Effector CD4-positive, alpha-beta T cell (primary cell): ENCODE data around the gene PRDM16.
A peak's percentile ranks its signal among the peaks of the same experiment; 100 is the strongest.

Experiments used
- DNase-seq: peaks from one replicate; pipeline ENCODE4 v3.0.0-alpha.2; 2020

The PRDM16 gene

DNA sequence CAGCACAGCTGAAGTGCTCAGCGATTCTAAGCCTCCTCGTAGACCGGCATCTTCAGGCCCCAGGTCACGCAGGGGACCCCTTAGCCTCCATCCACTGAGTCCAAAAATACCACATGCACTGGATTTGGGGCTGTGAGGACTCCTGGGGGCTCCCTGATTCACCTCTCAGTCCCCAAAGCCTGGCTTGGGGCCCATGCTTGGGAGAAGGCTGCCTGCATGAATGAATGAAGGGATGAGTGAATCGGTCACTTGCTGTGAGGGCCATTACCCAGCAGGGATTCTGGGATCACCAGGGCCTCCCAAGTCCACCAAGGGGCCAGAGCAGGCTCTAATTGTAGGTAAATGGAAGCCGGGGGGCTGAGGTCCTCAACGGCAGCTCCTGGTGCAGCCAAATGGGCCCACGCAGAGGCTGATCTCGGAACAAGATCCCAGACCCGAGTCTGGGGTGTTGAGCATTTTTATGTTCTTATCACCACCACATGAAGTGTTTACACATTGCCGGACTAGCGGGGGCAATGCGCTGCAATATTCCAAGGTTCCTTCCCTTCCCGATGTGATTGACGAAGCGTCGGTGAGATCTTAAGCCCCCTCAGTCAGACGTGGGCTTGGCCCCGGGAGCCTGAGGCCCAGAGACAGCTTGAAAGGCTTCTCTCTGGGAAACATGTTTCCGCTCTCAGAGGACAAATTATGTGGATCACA is 371.9 kb downstream of the PRDM16 start:
- DNase-seq: no peak

DNA sequence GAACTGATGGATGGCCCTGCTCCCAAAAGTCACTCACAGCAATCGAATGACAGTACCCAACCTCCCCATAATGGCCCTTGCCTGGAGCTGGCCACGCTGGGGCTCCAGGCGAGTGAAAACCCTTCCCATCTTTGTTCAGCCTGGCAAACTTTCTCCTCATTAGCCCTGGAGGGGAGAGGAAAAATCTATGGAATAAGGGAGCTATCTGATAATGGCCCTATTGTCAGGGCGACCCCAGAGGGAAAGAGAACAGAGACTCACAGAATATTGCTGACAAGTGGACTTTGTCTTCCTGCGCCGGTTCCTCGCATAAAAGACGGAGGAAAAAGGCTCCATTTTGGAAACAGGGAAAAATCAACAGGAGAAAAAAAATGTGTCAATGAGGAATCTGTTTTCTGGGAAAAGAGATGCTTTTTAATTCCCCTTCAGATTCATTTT is 372.4 kb downstream of the PRDM16 start:
- DNase-seq: no peak

DNA sequence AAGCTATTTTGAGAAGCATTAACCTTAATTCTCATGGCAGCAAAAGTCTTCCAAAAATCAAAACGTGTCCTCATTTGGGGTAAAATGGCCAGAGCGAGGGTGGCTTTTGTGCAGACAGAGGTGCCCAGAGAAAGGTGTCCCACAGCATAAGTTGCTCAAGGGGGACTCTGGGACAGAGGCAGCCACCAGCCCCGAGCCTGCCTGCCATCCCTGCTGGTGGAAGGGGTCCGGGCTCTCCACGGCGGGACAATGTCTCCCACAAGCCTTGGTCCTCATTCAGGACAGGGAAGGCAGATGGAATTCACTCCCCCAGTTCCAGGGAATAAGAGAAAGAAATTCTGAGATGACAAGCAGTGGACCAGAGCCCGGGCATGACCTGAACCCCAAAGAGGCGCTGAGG is 372.9 kb downstream of the PRDM16 start:
- no peak for DNase-seq

DNA sequence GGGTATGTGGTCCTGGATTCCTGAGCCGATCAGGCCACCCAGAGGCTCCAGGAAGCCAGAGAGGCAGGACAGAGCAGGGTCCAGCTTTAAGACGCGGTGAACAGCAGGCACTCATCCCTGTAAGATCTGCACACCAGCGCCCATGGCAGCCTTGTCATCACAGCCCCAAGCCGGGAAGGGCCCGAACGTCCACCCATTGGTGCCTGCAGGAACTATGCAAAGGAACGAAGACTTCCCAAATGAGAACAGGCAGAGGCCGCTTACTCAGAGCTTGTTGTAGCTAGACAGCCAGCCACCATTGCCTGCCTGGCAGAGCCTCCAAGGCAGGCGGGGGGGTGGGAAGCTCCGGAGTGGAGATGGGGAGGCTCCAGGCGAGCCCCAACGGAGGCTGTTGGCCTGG is 373.3 kb downstream of the PRDM16 start:
- DNase-seq: no peak

DNA sequence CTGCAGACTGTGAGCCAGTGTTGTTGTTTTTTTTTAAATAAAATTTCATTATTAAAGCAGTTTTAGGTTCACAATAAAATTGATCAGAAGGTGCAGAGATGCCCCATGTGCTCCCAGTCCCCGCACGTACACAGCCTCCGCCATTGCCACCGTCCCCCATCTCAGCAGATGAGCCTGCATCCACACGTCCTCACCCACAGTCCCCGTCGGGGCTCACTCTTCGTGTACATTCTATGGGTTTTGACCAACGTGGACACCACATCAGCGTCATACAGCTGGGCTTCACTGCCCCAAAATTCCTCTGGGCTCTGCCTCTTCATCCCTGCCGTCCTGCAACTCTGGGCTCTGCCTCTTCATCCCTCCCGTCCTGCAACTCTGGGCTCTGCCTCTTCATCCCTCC is 373.9 kb downstream of the PRDM16 start:
- no peak for DNase-seq

DNA sequence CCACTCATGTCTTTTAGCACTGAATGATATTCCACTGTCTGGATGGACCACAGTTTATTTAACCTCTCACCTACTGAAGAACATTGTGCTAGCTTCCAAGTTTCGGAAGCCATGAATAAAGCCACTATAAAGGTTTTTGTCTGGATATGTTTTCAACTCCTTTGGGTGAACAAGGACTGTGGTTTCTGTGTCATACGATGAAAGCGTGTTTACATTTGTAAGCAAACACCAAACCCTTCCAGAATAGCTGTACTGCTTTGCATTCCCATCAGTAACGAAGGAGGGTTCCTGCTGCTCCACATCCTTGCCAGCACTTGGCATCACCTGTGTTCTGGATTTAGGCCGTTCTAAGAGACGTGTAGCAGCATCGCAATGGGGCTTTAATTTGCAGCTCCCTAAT is 374.8 kb downstream of the PRDM16 start:
- DNase-seq: no peak

DNA sequence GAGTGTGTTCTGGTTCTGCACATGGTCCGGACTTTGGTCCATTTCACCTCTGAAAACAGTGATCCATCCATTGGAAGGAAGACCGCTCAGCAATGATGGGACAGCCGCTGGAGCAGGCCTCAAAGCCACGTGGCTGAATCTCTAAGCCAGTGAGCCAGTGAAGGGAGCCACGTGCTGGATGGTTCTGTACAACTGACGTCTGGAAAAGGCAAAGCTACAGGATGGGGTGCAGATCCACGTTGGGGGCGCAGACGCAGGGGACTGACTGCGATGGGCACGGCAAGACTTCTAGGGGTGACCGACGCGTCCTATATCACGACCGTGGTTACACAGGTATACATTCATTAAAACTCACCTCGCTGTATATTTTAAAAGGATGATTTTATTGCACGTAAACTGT is 375.3 kb downstream of the PRDM16 start:
- DNase-seq: no peak

DNA sequence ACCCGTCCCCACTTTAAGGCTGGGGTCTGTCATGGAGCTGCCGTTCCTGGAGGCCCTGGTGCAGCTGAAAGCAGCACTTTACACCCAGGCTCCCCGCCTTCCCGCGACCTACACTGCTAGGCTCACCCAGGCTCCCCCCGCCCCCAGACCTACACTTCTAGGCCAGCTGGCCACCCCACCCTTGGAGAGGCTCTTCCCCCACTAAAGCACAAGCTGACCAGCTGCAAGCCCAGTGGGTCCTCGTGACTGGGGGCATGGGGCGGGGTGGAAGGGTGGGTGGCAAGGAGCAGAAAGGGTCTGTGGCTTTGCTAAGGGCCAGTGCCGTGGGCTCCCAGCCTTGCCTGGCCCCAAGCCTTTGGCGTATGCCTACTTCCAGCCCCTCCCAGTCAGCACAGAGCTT is 375.7 kb downstream of the PRDM16 start:
- no peak for DNase-seq

DNA sequence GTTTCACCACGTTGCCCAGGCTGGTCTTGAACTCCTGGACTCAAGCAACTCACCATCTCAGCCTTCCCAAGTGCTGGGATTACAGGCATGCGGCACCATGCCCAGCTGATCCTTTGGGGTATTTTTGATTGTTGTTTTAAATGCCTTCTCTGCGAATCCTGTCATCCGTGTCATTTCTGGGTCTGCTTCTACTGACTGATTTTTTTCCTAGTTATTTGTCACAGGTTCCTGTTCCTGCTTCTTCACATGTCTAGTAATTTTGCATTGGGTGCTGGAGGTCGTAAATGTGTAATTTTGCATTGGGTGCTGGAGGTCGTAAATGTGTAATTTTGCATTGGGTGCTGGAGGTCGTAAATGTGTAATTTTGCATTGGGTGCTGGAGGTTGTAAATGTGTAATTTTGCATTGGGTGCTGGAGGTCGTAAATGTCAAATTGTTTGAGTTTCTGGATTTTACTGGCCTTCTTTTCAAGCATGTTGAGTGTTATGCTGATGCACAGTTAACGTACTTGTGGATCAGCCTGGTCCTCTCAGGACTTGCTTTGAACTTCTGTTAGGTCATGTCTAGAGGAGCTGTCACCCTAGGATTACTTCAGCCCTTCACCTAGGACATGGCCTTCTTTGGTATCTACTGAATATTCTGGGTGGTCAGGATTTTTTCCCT is 381.3 kb downstream of the PRDM16 start:
- no peak for DNase-seq

DNA sequence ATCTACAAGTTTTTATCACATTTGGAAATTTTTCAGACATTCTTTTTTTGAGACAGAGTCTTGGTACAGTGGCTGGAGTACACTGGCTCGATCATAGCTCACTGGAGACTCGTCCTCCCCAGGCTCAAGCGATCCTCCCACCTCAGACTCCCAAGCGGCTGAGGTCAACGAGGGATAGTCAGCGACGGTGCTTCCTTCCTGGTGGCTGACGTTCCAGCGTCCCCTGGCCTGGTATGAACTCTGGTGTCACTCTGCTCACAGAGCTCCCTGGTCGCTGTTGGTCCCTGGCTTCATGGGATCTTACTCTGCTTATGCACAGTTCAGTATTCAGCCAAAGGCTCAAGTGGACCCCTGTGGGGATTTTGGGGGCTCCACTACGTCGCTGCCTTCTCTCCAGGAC is 382.0 kb downstream of the PRDM16 start:
- DNase-seq: no peak

DNA sequence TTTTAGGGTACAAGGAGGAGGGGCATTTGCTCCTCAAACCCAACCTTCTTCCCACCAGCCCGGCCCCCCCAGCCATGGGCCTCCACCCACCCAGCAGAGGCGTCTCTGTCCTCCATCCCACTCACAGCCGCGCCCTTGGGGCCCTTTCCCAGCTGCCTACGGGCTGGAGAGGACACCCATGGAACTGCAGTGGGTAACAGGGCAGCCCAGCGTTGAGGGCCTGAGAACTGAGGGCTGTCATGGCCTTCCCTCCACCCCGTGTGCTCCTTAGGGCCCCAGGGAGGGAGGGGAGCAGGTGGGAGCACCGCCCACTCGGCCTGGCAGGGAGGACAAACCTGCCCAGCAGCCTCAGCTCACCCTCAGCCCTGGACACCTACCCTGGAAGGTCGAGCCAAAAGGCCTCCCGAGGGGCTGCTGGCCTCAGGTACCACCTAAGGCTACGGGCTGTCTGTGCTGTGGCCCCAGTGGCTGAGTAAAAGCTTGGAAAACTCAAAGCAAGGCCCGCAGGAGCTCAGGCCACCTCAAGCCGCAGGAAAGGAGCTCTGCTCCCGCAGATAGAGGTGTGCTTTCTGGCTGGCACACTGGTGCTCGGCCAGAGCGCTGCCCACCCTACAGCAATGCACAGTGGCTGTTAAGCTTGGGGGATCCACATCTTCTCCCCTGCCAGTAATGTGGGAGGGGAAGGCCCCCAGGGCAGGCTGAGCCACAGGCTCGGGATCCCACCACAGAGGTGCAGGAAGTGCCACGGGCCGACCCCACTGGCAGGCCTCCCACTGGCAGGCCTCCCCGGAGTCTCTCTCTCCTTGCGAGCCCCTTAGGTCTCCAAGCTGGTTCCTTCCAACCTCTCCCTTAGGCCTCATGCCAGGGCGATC is 383.2 kb downstream of the PRDM16 start:
- DNase-seq: no peak

DNA sequence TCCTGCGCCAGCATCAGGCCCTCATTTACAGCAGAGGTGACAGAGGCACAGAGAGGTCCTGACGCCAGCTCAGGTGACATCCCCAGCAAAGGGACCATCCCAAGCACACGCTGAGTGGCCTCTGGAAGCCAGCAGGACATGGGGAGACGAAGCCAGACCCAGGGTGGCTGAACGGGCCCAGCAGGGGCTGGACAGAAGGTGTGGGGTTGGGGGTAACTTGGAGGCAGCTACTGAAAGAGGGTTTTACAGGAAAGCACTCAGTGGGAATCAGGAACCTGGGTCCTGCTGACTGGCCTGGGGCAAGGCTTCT is 383.8 kb downstream of the PRDM16 start:
- DNase-seq: no peak

DNA sequence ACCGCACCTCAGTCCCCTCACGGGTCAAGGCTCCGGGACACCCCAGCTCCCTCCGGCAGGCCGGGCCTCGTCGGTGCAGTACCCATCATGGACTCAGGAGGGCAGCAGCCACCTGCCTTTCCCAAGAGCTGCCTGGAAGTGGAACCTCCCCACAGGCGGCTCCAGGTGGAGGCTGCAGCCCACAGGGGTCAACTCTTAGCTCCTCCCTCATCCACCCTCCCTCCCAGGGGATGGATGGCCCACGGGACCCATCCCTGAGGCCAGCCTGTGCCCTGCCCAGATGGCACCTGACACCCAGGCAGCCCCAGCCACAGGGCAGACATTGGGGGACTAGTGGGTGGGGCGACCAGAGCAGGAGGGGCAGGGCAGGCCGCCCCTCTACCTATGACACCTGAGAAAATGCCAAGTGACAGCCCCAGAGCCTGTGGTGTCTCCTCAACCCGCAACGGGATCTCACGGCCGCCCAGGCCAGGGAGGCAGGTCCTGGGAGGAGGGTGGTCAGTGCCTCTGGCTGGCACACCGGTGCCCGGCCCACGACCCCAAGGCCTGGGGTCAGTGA is 384.3 kb downstream of the PRDM16 start:
- peak; percentile 63 for DNase-seq

DNA sequence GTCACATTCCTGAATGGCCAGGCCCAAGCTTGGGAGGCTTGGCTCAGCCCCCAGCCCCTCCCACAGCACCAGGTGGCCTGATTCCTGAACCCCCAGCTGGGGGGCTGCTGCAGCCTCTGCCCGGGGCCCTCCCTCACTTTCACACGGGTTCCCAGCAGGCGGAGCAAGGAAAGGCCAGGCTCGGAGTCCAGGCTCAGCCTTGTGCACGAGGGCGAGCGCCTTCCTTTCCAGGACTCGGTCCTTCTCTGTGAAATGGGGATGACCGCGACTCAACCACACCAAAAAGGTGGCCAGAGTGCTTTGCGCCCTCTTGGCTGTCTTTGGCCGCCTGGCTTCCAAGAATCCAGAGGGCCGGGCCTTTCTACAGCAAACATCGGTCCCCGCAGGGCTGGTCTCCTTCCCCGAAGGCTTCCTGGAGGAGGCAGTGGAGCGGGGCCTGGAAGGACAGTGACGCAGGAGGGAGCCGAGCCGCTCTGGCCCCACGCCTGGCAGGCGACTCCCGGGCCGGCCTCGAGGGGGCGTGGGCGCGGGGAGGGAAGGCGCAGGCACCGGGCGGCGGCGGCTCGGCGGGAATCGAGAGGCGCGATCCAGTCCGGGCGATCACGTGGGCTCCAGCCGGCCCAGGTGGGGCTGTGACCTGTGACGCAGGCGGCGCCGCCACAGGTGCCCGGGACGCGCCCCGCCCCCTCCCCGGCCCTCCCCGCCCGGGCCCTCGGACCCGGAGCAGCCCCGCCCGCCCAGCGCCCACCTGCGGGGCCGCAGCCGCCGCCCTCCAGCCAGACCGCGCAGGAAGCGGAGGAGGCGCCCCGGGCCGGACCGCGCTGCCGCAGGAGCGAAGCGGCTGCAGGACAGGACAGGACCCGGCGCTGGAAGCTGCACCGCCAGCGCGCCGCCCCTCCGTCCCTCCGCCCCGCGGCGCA is 385.1 kb downstream of the PRDM16 start, which contains the start of gene ARHGEF16:
ARHGEF16 (plus strand) TSS at position 775 of the 920 bp plus-strand sequence. CDS start 8,420 bp downstream, outside the sequence.
- DNase-seq: no peak

DNA sequence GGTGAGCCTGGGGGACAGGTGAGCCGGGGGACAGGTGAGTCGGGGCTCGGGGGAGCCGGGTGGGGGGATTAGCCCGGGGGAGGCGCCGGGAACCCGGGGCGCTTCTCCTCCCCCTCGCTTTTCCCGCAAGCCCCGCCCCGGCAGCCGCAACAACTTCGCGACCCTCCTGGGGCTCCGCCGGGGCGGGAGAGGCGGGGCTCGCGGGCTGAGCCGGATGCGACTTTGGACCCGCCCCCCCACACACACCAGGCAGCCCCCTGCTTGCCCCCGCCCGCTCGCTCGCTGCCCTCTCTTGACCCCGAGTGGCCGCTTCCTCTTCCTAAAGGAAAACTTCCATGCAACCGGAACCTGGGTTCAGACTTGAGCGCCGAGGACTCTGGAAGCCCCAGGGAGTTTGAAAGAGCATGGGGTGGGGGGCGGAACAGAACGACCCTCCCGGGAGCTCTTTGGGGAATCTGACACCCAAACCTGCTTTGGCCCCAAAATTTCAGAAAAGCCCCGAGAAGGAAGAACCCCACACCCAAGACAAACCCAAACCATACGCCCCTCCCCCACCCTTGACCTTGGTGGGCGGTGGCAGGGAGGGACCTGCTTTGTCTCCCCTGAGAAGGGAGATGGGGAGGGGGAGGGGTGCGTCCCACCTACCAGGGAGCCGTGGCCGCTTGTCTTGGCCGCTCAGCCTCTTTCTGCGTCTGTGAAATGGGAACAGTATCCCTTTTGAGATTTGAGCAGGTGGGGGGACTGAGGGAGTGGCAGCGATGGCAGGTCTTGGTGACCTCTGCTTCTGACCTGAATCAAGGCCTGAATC is 386.0 kb downstream of the PRDM16 start:
- no peak for DNase-seq

DNA sequence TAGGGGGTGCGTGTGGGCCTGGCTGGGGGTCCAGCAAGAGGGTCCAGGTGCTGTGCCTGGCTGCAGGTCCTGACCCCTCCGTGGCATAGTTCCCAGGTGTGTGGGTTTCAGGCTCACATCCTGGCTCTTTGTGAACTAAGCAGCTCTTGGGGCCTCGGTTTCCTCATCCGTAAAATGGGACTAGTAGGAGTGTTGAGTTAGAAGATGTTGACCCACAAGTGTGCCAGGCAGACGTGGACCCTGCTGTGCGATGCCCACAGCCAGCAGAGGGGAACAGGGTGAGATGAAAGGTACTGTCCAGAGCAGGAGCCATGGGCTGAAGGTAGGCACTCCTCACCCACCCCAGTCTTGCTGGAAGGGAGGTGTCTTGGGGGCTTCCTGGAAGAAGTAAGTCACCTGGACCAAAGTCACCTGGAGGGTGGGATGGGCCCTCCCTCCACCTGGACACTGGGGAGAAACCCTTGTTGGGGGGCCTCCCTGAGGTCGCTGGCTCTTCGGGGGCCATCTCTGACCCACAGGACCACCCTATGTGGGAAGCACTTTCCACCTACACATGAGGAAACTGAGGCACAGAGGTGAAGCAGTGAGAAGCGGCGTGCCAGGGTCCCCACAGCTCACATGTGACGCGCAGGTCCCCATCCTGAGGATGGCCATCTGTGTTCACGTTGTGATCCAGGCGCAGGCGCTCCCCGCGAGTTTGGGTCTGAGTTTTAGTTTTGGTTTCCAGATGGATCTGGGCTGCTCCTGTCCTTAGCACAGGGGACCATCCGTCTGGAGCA is 386.9 kb downstream of the PRDM16 start:
- no peak for DNase-seq

DNA sequence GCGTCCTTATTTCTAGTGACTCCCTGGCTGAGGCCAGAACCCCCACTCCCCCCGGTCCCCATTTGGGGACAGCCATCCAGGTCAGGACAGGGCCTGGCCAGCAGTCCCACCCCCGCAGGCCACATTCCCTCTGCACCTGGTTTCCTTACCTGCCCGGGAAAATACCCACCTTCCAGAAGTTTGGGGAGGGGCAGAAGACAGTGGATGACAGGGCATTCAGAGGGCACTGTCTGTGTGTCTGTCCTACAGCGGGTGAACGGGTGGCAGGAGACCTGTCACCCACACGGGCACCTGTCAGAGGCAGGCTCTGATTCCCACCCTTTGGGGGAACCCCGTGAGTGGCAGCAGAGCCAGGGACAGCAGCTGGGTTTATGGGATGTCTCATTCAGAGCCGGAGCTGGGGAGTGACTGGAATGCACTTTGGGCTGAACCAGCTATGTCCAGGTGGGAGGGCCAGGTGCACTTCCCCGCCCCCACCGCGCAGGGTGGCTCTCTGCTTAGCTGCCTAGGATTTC is 387.5 kb downstream of the PRDM16 start:
- DNase-seq: no peak

DNA sequence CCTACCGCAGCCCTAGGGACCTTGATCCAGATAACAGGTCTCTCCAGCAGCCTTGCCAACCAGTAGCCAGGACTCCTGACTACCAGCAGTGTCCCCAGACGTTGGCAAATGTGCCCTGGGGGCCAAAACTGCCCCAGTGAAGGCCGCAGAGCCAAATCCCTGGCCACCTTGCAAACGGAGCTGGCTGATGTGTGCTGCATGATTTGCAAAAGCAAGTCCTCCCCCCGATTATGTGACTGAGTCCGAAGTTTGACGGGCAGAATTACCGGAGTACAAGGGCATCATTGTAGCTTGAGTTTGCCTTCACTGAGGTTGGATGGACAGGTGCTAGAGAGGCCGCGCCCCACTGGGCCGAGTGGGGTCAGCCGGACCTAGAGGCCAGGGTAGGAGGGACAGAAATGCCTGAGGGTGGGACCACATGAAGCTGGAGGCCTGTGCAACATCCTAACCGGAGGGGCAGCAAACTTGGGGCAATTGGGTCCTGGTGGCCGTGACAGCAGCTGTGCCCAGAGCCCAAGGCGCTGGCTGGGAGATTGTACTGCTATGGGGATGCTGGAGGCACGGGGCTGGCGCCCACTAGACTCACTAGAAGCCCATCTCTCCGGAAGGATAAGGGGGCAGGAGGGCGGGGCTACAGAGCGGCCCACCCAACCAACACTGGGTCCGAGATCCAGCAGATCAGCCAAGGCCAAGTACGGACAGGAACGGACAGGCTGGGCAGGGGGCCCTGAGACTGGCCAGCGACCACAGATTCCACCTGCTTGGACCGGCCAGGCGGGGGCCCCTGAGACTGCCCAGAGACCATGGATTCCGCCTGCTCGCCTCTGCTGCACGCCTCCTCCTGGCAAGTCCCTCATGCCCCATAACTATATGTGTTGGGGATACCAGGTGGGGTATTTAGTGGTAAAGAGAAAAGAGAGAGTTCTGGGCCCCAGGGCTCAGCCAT is 388.2 kb downstream of the PRDM16 start:
- DNase-seq: no peak
